GM12874 (cell line): Measurements from ENCODE around the gene CNIH2.

Experiments
- TF ChIP-seq, protein P1 (sequence below): IDR thresholded peaks from 2 replicates; pipeline ENCODE4 v1.5.1; 2011; ENCODE audit warnings: low read depth, mild to moderate bottlenecking, control low read depth, low read length, moderate library complexity; ENCODE audit not compliant: insufficient read depth

The CNIH2 gene

DNA sequence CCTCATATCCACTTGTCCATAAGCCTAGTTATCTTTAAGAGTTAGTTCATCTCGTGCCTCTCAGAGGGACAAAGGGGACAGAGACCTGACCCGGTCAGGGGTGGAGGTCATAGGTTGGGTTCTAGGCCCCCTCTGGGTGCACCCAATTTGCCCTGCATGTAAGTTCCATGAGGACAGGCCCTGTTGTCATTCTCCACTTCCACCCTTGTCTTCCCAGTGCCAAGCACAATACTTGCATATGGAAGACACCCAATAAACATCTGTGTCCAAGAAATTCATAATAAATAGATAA, 12.3 kb downstream of the CNIH2 start:
- TF ChIP-seq, protein P1, sequence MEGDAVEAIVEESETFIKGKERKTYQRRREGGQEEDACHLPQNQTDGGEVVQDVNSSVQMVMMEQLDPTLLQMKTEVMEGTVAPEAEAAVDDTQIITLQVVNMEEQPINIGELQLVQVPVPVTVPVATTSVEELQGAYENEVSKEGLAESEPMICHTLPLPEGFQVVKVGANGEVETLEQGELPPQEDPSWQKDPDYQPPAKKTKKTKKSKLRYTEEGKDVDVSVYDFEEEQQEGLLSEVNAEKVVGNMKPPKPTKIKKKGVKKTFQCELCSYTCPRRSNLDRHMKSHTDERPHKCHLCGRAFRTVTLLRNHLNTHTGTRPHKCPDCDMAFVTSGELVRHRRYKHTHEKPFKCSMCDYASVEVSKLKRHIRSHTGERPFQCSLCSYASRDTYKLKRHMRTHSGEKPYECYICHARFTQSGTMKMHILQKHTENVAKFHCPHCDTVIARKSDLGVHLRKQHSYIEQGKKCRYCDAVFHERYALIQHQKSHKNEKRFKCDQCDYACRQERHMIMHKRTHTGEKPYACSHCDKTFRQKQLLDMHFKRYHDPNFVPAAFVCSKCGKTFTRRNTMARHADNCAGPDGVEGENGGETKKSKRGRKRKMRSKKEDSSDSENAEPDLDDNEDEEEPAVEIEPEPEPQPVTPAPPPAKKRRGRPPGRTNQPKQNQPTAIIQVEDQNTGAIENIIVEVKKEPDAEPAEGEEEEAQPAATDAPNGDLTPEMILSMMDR, result no peak

- TF ChIP-seq, protein P1, result no peak
These were observed 13.3 kb downstream of the CNIH2 start for GRCh38 chr11:66291303-66291705.

DNA sequence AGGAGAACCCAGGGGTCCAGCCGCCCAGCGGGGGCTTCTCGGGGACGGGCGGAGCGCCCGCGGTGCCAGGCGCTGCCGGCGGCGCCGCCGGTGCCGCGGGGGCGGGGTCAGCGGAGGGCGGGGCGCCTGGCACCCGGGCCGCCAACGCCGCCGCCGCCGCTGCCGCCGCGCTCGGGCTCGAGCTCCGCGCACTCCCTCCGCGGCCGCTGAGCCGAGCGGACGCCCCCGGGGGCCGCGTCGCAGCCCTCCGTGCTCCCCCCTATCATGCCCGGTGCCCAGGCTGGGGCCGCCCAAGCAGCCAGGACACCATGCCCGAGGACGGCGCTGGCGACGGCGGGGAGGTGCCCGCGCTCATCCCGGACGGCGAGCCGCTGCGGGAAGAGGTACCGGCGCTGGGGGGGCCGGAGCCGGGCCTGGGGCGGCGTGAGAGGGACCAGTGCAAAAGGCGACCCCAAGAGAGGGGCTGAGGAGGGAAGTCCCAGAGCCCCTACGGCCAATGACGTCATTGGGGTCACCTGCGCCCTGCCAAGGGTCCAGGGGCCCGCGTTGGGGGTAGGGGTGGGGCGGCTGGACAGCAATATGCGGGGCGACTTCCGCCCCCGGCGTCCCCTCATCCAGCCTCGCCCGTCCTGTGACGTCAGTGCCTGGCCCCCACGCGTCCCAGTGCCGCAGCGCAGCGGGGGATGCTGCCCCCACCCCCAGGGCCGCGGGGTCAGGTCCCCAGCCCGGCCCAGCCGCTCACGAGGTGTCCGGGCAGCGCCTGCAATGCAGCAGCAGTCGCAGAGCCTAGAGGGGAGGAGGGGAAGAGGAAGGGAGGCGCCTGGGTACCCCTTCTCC, 13.9 kb downstream of the CNIH2 start, which contains the start of gene TMEM151A:
TSS of gene TMEM151A (plus strand) at position 189 of the 837 bp plus-strand sequence. CDS start at position 309, 120 bp downstream.
- TF ChIP-seq, protein P1, result no peak

GRCh38 chr11:66292543-66293332, 14.8 kb downstream of the CNIH2 start:
- TF ChIP-seq, protein P1, result no peak

DNA sequence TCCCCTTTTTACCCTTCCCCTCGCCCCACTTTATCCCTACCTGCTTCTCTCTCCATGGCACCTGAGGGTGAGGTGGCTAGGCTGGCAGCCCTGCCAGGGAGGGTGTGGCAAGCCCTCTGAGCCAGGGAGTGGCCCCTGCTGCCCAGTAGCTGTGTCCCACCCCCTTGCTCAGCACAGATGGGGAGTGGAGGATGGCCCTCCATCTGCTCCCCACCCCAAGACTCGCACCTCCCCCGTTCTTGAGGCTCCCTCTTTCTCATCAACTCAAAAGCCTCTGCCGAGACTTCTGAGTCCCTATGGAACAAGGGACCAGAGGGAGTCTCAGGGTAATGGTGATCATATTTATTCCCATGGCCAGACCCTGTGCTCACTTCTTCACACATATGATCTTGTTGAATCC, 15.4 kb downstream of the CNIH2 start:
- TF ChIP-seq, protein P1, result no peak

- TF ChIP-seq, protein P1, result no peak
These were observed 16.0 kb downstream of the CNIH2 start for GRCh38 chr11:66293777-66294625.
